DMS 273 (cell line): ENCODE results near the gene MRPS23.

Experiments
- DNase-seq: peaks from one replicate; lab custom pipeline; 2025; ENCODE audit not compliant: unreplicated experiment; lab: John Stamatoyannopoulos, UW

Gene MRPS23

DNA sequence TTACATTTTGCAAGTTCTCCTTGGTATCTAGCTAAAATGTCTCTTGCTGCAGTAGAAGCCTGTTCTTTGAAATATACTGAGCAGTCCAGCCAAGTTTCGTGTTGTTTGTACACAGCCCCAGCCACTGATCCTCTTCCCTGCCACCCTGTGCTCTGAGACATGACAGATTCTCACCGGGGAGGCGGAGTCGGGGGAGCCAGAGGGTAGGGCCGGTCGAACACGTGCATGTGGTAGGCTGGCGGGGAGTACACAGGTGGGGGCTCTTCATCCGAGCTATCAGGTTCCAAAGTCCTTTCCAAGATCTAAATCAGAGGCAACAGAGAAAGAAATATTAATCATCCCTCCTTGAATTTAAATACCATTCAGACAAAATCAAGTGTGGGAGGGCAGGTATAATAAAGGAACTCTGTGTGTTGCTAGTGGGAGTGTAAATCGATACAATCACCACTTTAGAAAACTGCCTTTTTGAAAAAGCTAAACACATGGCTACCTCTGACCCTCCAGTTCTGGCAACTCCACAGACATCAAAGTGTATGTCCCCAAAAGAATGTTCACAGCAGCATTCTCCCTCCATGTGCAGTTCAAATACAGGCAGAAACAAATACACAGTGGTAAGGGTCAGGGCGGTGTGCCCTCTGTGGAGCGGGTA lies 29.7 kb upstream of the MRPS23 start:
- peak; percentile 76 for DNase-seq

DNA sequence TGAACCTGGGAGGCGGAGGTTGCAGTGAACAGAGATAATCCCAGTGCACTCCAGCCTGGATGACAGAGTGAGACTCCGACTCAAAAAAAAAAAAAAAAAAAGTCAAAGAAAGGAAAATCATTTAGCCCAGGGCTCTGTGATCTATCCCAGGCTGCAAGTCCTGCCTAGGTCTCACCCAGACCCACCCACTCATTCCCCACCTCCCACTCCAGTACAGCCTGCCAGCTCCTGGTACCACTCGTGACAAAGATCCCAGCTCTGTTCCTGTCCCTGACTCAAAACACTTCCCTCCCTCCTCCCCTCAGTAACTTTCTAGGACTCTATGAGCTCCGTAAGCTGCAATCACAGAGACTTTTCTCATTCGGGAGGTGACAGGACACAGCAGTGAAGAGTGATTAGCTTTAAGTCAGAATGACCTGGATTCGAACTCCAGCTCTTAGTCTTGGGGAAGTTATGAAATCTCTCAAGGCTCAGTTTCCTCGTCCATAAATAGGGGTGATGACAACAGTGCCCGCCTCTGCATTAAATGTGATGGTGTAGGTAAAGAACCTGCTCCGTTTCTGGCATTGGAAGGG lies 28.0 kb upstream of the MRPS23 start:
- DNase-seq, result no peak

DNA sequence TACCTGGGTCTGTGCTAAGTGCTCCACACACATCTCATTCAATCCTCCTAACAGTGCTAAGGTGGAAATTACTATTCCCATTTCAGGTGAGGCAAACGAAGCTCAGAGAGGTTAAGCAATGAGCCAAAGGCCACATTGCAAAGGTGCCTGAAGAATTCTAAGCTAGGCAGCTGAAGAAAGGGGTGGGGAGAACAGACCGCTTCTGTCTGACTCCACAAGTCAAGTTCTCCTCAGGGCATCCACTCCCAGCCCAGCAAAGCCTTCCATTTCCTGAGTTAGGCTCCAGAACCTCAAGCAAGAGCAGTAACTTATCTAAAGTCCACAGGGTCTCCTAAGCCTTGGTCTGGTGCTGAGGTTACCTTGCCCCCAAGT lies 27.0 kb upstream of the MRPS23 start:
- DNase-seq, result no peak

DNA sequence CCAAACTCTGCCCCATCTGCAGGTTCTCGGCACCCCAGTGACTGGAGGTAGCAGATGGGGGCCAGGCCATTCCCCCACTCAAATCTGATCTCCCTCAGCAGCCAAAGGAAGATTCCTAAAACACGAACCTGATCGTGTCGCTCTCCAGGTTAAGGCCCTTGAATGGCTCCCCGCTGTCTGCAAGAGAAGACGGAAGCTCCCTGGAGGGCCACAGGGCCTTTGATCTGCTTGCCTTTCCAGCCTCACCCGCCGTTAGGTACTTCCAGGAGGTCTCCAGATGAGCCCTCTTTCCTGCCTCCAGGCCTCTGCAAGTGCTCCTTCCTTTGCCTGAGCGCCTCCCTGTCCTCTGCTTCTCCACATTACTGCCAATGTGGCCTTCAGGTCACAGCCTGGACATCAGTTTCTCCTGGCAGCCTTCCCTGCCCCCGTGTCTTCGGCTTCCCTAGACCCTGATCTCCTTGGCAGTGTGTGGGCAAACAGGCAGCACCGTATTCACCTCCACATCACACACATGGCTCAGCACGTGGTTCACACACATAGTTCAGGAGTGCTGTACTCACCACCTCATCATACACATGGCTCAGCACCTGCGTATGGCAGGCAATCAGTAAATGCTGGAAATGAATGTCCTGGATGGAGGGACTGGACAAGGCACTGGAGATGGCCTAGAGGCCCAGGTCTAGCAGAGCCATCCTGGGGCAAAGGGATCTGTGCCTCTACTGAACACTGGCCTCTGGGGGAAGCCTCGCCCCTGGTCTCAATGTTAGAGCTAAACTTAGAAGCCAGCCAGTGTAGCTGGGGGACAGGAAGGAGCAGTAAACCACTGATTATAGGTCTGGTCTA lies 26.4 kb upstream of the MRPS23 start:
- no peak for DNase-seq

DNA sequence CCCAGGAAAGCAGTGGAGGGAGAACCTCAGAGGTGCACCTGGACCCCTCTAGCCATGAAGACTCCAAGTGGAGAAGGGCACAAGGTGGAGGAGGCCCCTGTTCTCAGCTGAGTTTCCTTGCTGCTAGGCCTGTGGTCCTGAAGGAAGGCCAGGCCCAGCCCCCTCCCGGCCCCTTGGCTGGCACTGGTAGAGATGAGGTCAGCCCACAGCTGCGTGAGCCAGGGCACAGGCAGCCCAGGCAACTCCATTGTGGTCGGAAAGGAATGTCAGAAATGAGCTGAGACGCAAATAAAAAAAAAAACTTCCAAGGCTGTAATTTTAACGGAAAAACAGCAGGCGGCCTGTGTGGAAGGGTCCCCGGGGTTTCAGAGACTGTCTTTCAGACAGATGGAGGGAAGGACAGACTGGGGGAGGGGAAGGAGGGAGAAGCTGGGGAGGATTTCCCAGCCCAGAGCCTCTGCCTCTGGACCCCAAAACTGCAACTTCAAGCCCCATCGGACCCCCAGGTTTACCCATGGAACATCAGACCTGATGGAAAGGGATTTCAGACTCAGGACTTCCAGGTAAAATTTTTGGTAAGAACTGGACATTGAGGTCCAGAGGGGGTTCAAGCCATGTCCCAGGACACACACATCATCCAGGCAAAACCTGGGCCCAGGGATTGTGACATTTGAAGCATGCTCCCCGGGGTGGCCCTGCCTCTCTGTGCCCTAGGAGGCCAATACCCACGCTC lies 25.6 kb upstream of the MRPS23 start:
- peak; percentile 91 for DNase-seq

DNA sequence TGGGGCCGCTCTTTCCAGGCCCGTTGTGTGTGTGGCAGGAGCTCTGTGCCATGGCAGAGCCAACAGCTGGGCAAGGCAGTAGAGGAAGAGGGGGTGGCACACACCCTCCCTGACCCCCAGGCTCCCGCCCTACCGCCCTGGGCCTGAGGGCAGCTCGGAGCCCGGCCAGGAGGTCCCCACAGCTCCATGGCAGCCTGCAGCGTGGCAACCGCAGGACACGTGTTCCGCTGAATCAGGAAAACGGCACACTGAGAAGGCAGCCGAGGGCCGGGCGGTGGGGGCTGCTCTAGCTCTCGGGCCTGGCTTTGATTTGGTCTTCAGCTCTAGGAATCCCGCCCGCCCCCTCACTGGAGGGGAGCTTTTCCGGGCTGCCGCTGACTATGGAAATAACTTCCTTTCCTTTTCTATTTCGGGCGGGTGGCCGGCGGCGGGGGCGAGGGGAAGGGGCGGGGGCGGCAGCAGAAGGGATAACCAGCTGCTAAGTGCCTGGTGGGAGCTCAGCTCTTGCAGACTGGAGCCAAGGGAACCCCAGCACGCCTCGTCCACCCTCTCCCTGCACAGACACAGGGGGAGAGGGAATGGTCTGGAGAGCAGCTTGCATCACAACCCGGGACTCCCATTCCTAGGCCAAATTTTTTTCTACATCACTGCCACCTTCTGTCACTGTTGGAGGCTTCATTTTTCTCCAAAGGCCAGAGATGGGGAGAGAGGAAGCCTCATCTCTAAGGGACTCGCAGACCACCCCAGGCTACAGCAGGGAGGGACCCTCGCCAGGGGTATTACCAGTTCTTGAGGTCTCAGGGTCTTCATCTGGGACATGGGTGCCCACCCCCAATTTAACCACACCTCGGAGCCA lies 24.8 kb upstream of the MRPS23 start:
- DNase-seq, result peak; percentile 100

DNA sequence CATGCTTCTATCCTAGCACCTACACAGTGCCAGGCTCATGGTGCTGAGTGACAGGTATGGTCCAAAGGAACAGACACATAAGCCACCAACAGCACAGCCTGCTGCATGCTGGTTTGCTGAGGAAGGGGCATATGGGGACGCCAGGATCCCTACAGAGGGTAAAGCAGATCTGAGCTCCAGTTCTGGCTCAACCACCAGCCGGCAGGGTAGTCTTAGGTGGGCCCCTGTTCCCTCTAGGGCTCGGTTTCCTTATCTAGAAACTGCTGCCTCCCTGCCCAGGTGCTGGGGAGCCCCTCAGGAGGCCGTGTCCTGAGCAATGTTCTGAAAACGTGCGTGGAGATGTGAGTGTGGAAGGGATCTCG lies 24.2 kb upstream of the MRPS23 start:
- DNase-seq, result no peak

DNA sequence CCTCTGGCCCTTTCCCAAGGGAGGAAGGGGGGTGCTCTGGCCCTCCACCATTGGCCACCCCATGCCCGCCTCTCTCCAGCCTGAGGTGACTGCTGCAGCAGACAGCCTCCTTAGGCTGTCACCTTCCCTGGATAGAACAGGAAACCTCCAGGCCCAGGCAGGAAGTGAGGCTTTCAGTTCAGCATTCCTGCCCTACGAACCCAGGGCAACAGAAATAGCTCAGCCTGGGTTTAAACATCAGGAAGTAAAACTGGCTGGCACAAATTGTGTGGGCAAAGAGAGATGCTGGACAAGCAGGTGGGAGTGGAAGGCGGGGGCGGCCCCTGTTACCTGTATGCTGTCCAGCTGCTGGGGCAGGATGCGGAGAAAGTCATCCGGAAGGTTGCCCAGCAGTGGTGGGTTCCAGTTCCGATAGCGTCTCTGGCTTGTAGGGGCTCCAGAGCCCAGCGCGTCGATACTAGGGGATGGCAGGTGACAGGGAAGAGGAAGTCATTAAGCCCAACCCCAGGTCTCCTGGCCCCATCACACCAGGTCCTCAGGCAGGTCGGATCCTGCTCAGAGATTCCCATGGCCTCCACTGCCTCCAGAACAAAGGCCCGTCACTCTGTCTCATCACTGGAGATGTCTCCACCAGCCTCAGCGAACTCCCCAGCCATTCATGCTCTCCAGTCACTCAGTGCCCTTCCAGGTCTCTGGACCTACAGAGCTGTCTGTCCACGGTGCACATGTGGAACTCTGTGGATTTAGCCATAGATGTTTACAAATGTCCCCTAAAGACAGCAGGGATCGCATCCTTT lies 23.6 kb upstream of the MRPS23 start:
- no peak for DNase-seq

DNA sequence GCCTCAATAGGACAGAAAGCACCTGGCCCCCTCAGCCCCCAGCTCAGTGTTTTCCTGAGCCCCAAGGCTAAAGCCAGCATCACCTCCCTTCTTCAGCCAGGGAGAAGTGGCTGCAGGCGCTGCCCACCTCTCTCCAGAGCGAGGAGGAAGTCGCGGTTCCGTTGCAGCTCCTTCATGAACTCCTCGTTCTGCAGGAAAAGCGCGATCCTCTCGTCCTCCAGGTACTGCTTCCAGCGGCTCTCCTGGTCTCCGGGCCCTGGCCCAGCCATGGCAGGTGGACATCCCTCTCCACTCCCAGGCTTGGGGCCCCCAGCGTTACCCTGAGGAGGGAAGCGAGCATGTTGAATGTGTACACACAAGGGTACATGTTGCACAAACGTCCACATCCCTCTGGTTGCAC lies 22.7 kb upstream of the MRPS23 start:
- DNase-seq, result no peak

DNA sequence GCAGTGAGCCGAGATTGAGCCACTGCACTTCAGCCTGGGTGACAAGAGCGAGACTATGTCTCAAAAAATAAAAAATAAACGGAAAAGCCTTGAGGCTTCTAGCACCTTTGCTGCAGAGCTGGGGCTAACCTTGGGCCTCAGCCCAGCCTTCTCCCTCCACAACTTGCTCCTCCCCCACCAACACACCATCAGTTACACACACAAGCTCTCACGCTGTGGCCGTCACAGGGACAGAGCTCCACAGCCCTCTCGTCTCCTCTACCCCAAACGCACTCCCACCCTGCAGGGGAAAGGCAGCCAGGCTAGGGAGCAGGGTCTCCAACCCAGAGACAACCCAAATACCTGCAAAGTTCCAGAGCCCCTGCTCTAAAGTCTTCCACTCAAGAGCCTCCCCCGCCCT lies 22.0 kb upstream of the MRPS23 start:
- DNase-seq, result no peak

DNA sequence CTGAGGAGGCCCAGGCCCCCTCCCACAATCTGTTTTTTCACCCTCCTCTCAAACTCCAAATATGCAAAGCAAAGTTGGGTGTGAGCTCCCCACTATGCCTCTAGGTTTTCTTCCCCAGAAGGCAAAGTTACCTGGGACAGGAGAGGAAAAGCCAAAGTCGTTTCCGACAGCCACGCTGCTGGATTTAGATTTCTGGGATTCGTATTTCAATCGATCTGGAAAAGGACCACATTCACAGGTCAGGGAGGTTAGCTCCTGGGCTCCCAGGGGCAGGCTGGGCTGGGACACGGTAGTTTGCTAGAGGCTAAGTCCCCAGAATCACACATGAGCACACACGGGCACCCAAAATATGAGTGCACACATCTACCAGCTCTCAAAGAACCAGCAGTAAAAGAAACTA lies 21.3 kb upstream of the MRPS23 start:
- no peak for DNase-seq

DNA sequence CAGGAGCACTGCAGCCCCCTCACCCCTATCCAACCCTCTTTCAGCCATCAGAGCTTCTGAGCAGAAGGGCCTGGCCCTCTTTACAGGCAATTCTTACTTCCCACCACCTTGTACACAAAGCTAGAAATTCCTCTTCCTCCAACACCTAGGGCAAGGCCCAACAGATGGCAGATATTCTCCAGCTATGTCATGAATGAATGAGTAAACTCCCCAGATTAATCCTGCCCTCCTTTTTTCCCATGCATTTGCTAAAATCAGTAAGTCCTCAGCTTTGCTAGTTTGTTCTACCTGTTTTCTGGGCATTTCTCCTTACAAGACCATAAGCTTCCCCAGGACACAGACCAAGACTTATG lies 20.4 kb upstream of the MRPS23 start:
- DNase-seq, result peak; percentile 62

DNA sequence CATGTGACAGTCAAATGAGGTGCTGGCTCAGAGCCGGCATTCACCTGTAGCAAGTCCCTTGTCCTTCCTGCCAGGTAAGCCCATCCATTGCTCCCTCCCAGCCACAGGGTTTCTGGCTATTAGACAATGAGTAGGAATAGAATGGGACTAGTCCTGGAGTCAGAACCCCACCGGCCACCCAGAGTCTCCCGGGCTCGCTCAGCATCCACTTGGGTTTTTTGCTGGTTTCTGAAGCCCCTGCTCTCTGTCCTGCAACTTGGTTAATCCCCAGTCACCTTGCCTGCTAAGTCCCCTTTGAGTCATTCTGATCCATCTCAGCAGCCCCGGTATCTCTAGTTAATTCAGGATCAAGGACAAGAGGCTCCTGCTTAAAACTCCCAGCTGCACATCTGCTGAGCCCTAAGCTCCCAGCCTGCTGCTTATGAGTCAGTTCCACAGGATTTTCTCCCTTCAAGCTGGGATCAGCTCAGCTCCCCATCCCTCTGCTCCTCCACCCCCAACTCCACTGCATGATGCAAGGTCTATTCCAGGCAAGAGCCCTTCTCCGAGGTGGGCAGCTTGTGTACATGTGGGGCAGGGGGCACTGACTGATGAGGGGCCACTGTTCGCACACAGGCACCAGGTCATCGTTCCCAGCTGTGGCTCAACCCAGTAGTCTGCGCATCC lies 19.9 kb upstream of the MRPS23 start:
- DNase-seq, result peak; percentile 74

DNA sequence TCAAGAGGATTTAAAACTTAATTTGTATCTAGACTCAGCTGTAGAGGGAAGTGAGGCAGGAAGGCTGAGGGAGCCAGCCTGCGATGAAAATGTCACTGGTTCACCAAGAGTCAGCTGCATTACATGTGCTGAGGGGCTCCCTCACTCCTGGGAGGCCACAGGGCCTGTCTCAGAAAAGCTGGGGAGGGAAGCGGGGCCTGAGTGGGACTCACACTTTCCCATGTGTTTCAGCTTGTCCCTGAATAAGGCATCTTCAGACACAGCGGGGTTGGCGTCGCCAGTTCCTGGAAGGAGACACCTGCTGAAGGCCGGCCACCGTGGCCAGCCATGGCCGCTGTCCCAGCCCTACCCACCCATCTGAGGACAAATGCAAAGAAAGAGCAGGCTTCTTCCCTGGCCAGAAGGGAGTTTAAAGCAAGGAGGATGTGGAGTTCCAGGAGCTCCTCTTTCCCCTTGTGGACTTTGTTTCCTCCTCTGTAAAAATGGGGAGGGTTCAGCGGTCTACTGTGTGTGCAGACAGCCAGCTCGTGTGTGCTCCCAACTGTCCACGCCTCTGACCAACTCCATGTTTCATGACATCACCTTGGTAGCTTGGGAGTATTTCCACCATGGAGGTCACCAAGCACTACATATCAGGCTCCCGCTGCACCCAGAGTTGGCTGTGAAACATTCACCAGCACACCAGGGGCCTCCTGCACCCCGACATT lies 19.2 kb upstream of the MRPS23 start:
- DNase-seq, result no peak

DNA sequence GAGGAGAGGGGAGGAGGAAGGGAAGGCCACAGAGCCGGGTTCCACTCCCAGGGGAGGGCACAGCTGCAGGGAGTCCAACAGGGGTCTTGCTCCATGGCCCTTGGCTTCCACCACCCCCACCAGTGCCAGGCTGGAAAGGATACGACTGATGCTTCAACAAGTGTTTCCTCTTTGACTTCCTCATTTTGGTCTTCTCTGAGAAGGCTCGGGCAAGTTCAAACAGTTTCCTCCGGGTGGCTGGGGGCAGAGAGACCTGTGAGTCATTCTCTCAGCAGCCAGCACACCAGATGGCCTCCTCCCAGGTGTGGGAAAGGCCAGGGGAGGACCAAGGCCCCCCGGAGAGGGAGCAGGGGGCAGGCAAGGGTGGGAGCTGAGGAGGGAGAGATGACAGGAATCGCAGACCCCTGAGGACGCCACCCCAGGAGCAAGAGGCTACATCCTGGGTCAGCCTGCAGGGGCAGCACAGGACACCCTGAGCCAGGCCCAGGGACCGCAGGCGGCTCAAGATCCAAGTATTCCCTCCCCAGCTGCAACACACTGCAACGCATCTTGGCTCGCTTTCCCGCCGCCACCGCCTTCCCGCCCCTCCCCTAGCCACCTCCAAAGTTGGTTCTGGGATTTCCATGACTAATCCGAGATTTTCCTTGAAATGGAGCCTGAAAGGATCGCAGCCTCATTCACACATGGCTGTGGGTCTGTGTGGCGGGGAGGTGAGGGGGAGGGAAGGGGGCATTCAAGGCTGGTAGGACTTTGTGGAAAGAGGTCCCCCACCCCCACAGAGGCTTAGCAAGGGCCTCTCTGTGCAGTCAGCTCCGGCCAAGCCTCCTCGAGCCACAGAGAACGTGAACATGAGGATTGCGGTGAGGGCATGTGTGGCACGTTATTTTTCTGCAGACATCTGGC lies 18.4 kb upstream of the MRPS23 start:
- peak; percentile 96 for DNase-seq

DNA sequence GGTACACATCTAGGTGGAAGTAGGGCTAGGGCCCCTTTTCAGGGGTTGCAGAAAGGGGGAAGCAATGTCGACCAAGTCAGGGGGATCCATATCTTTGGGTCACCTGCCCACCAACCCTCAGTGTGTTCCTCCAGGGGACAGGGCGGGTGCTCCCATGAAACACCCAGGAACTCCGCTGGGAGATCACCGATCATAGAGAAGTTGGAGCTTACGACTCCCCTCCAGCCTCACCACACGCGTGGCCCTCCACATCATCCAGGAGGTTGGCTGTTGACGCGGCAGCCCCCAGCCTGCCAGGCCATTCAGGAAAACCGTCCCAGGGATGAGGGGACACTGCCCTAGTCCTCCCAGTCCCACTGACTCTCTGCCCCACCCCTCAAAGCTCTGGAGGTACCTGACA lies 17.3 kb upstream of the MRPS23 start:
- DNase-seq, result no peak

DNA sequence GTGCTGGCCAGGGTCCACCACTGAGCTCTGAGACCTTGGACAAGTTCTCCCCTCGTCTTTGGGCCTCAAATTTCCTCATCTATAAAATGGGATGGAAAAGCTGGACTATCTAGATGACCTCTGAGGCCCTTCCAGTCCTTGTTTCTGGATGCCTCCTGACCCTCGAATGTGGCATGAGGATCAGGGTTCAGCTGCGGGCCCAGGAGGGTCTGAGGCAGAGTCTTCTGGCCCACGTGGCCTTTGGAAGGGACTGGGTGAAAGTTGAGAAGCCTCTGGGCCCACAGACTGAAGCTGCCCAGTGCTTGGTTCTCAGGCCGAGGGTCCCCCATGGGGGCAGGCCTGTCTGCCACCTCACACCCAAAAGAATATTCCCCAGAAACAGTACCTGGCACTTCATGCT lies 16.9 kb upstream of the MRPS23 start:
- no peak for DNase-seq

DNA sequence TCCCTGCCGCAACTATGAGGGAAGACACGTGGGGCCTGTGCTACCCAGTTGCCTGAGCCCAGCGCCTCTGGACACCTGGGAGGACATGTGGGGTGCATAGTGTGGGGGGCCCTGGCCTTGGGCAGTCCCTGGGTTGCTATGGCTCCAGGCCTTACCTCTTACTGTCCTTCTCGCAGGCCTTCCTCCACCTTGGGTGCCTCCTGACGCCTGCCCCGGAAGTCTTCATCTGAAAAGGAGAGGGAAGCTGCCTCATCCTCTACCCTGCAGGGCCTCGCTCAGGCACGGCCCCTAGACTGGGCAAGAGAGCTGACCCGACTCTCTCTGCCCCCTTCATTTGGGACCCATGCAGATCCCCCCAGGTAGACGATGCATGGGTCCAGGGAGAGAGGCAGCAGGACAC lies 16.5 kb upstream of the MRPS23 start:
- no peak for DNase-seq
